A549 (cell line): ENCODE measurements around the gene SLC39A11.

ENCODE experiments used
- CBX2 ChIP-seq: fragments of 200-600 bp; sonication (generic); IDR thresholded peaks from 2 replicates; pipeline ENCODE4 v1.6.1; 2016; ENCODE audit warnings: low read depth, mild to moderate bottlenecking, borderline replicate concordance
- PHF8 ChIP-seq: fragments of 200-600 bp; sonication (generic); IDR thresholded peaks from 2 replicates; pipeline ENCODE4 v1.6.1; 2016; ENCODE audit warnings: low read depth, mild to moderate bottlenecking, antibody characterized with exemption, moderate library complexity, borderline replicate concordance
- POLR2A ChIP-seq: IDR thresholded peaks from 2 replicates; pipeline ENCODE4 v1.6.1; 2012; ENCODE audit warnings: mild to moderate bottlenecking, low read length
- POLR2AphosphoS2 ChIP-seq: conservative IDR thresholded peaks from 2 replicates; pipeline ENCODE4 v1.6.1; 2012; ENCODE audit warnings: low read length, improper control_type of control experiment, inconsistent platforms
- RFX5 ChIP-seq: fragments of 450-650 bp; IDR thresholded peaks from 2 replicates; pipeline ENCODE4 v1.7.1; 2014; ENCODE audit warnings: antibody characterized with exemption, mild to moderate bottlenecking, moderate library complexity
- SMC3 ChIP-seq: fragments of >200 bp; sonication (Bioruptor Twin); formaldehyde crosslinking; IDR thresholded peaks from 3 replicates; pipeline ENCODE4 v1.6.1; 2018; ENCODE audit warnings: inconsistent platforms
- TF ChIP-seq, protein P1 (sequence below): fragments of >200 bp; sonication (Bioruptor Twin); formaldehyde crosslinking; IDR thresholded peaks from 3 replicates; pipeline ENCODE4 v1.5.1; 2016

DNA sequence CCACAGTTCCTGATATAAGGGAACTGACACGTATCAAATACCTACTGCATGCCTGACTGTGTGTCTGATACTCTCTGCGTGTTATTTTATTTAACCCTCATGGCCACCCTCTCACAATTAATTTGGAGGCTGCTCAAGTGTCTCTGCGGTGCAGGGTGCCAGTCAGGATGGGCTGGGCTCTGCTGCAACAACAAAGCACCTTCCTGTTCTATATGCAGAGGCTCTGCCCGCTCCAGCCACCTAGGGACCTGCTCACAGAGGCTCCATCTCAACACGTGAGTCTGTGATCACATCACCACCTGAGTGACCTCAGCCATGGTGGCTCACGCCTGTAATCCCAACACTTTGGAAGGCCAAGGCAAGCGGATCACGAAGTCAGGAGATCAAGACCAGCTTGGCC lies 87.1 kb downstream of the SLC39A11 start:
- TF ChIP-seq, protein P1, sequence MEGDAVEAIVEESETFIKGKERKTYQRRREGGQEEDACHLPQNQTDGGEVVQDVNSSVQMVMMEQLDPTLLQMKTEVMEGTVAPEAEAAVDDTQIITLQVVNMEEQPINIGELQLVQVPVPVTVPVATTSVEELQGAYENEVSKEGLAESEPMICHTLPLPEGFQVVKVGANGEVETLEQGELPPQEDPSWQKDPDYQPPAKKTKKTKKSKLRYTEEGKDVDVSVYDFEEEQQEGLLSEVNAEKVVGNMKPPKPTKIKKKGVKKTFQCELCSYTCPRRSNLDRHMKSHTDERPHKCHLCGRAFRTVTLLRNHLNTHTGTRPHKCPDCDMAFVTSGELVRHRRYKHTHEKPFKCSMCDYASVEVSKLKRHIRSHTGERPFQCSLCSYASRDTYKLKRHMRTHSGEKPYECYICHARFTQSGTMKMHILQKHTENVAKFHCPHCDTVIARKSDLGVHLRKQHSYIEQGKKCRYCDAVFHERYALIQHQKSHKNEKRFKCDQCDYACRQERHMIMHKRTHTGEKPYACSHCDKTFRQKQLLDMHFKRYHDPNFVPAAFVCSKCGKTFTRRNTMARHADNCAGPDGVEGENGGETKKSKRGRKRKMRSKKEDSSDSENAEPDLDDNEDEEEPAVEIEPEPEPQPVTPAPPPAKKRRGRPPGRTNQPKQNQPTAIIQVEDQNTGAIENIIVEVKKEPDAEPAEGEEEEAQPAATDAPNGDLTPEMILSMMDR, result no peak
- no peak for TF ChIP-seq SMC3
- no peak for TF ChIP-seq RFX5
- TF ChIP-seq PHF8, result no peak
- no peak for TF ChIP-seq POLR2A
- no peak for TF ChIP-seq CBX2
- no peak for TF ChIP-seq POLR2AphosphoS2
